ENCODE measurements around the gene GNPDA1. TPM values are rescaled to one million over a fixed set of nuclear protein-coding genes. Genes with fewer than 3 reads are reported as not detected.

Gene GNPDA1
- total and polyA plus RNA-seq, 9 of the 15 experiments (the other 6 are each of a cell fraction or from before 2014, with no cell fraction given), result 14.1 to 145 (median 52.2) TPM

DNA sequence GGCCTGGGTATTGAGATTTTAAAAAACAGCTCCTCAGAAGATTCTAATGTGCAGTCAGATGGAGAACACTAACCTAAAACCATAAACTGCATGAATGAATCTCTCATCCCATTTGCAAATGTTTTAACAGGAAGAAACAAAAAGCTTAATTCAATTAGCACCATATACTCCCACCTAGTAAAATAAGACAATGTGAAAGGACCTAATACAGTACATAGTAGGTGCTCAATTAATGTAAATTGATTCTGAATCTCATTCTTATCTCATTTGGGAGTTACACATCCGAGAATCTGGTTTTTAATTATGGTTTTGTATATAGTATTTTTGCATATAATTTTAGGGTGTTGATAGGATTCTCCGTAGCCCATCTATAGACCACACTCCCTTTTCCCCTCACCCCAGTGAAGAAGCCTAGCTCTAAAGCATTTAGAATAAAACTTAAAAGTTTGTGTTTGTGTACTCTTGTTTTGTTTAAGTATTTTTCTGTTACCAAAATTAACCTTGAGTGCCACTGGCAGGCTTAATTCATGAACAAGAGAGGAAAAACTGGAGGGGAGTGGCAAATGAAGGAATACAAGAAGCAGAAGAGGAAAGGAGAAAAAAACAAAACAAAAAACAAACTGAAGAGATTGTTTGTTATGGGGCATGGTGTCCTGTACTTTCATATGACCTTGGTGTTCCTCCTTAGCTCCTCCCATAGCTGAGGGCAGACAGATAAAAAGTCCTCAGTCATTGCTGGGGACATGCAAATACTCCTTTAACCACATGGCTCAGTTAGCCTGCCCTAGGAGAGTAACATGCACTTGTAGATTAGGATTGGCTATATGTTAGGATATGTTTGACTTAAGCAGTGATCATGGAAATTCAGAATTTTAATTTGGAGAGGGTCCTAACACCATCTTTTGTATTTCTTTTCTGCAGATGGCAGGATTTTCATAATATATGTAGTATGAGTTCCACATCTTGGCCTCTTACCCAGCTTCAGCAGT is 42.8 kb downstream of the GNPDA1 start (continued):
- TF ChIP-seq, protein P1, sequence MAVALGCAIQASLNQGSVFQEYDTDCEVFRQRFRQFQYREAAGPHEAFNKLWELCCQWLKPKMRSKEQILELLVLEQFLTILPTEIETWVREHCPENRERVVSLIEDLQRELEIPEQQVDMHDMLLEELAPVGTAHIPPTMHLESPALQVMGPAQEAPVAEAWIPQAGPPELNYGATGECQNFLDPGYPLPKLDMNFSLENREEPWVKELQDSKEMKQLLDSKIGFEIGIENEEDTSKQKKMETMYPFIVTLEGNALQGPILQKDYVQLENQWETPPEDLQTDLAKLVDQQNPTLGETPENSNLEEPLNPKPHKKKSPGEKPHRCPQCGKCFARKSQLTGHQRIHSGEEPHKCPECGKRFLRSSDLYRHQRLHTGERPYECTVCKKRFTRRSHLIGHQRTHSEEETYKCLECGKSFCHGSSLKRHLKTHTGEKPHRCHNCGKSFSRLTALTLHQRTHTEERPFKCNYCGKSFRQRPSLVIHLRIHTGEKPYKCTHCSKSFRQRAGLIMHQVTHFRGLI (CRISPR knock-in tag; IDR thresholded peaks at IDR 0.05), result no peak
- no peak for TF ChIP-seq ATF1 (CRISPR knock-in tag; IDR thresholded peaks at IDR 0.05)
- peak; percentile 16; the same call in 1 of the 2 replicates for TF ChIP-seq ATF1 (tag; IDR thresholded peaks at IDR 0.05)
- TF ChIP-seq, protein P2, sequence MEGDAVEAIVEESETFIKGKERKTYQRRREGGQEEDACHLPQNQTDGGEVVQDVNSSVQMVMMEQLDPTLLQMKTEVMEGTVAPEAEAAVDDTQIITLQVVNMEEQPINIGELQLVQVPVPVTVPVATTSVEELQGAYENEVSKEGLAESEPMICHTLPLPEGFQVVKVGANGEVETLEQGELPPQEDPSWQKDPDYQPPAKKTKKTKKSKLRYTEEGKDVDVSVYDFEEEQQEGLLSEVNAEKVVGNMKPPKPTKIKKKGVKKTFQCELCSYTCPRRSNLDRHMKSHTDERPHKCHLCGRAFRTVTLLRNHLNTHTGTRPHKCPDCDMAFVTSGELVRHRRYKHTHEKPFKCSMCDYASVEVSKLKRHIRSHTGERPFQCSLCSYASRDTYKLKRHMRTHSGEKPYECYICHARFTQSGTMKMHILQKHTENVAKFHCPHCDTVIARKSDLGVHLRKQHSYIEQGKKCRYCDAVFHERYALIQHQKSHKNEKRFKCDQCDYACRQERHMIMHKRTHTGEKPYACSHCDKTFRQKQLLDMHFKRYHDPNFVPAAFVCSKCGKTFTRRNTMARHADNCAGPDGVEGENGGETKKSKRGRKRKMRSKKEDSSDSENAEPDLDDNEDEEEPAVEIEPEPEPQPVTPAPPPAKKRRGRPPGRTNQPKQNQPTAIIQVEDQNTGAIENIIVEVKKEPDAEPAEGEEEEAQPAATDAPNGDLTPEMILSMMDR (IDR thresholded peaks at IDR 0.05 in 2 of 3, conservative IDR thresholded peaks at IDR 0.05 in 1 of 3; ENCODE audit: insufficient read depth in 2 of 3, low read depth in 1 of 3, low read length in 3 of 3), result no peak
- peak; percentile 50; the same call in 1 of the 2 replicates for TF ChIP-seq POLR2H (tag; IDR thresholded peaks at IDR 0.05; ENCODE audit: low read depth)
- no peak for TF ChIP-seq GATAD2B (IDR thresholded peaks at IDR 0.05; ENCODE audit: borderline replicate concordance)
- TF ChIP-seq, protein P3, sequence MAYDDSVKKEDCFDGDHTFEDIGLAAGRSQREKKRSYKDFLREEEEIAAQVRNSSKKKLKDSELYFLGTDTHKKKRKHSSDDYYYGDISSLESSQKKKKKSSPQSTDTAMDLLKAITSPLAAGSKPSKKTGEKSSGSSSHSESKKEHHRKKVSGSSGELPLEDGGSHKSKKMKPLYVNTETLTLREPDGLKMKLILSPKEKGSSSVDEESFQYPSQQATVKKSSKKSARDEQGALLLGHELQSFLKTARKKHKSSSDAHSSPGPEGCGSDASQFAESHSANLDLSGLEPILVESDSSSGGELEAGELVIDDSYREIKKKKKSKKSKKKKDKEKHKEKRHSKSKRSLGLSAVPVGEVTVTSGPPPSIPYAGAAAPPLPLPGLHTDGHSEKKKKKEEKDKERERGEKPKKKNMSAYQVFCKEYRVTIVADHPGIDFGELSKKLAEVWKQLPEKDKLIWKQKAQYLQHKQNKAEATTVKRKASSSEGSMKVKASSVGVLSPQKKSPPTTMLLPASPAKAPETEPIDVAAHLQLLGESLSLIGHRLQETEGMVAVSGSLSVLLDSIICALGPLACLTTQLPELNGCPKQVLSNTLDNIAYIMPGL (CRISPR knock-in tag; IDR thresholded peaks at IDR 0.05), result no peak
- no peak for TF ChIP-seq NFATC3 (IDR thresholded peaks at IDR 0.05)
- TF ChIP-seq MECOM (CRISPR knock-in tag; IDR thresholded peaks at IDR 0.05), result no peak
- 0 out of 2 replicates have a peak, but pooled peaks have one; percentile 28 for TF ChIP-seq CREM (IDR thresholded peaks at IDR 0.05; ENCODE audit: low read depth)
- TF ChIP-seq, protein P4, sequence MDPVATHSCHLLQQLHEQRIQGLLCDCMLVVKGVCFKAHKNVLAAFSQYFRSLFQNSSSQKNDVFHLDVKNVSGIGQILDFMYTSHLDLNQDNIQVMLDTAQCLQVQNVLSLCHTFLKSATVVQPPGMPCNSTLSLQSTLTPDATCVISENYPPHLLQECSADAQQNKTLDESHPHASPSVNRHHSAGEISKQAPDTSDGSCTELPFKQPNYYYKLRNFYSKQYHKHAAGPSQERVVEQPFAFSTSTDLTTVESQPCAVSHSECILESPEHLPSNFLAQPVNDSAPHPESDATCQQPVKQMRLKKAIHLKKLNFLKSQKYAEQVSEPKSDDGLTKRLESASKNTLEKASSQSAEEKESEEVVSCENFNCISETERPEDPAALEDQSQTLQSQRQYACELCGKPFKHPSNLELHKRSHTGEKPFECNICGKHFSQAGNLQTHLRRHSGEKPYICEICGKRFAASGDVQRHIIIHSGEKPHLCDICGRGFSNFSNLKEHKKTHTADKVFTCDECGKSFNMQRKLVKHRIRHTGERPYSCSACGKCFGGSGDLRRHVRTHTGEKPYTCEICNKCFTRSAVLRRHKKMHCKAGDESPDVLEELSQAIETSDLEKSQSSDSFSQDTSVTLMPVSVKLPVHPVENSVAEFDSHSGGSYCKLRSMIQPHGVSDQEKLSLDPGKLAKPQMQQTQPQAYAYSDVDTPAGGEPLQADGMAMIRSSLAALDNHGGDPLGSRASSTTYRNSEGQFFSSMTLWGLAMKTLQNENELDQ (CRISPR knock-in tag; IDR thresholded peaks at IDR 0.05; ENCODE audit: borderline replicate concordance), result no peak
- TF ChIP-seq PTBP1 (IDR thresholded peaks at IDR 0.05; ENCODE audit: low read depth, low read length), result no peak
- no peak for TF ChIP-seq ZNF707 (CRISPR knock-in tag; conservative IDR thresholded peaks at IDR 0.05)
- TF ChIP-seq, protein P5, sequence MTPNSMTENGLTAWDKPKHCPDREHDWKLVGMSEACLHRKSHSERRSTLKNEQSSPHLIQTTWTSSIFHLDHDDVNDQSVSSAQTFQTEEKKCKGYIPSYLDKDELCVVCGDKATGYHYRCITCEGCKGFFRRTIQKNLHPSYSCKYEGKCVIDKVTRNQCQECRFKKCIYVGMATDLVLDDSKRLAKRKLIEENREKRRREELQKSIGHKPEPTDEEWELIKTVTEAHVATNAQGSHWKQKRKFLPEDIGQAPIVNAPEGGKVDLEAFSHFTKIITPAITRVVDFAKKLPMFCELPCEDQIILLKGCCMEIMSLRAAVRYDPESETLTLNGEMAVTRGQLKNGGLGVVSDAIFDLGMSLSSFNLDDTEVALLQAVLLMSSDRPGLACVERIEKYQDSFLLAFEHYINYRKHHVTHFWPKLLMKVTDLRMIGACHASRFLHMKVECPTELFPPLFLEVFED (CRISPR knock-in tag; conservative IDR thresholded peaks at IDR 0.05), result no peak
- TF ChIP-seq U2AF2 (optimal IDR thresholded peaks at IDR 0.05; ENCODE audit: low read depth, low read length), result no peak
- TF ChIP-seq ZNF77 (CRISPR knock-in tag; IDR thresholded peaks at IDR 0.05), result no peak
- TF ChIP-seq GATA2 (CRISPR knock-in tag; IDR thresholded peaks at IDR 0.05), result no peak
- TF ChIP-seq MTA3 (IDR thresholded peaks at IDR 0.05; ENCODE audit: borderline replicate concordance), result 0 out of 2 replicates have a peak, but pooled peaks have one; percentile 50
